Measurements from ENCODE around the gene PRKAR1B. TPM values are rescaled to one million over a fixed set of nuclear protein-coding genes. Genes with fewer than 3 reads are reported as not detected.

PRKAR1B gene
- total RNA-seq, 1 experiment from 2014 or later = 43.3 TPM

- H3K18ac ChIP-seq (ENCODE audit: insufficient read length, low read depth, low read length) = no peak overlapping the region
- H3K9me3 Mint-ChIP-seq = peaks cover 10 to 15% of the 10 kb centered on the region in 2 experiments; a peak in 4 of 5 replicates
- no peak overlapping the region for H2BK15ac ChIP-seq (ENCODE audit: low read depth, low read length)
- no peak overlapping the region for H2AK5ac ChIP-seq (ENCODE audit: insufficient read length, low read length)
- DNase-seq = peak; percentile 14
- H3K27me3 ChIP-seq (ENCODE audit: insufficient read depth, low read length) = no peaks in the 10 kb centered on the region
- no CpG with 5 or more reads among the region's 10 CpGs for WGBS (ENCODE audit: extremely low coverage, insufficient read length, low lambda C conversion rate)
- no peak overlapping the region for H3K27ac ChIP-seq (ENCODE audit: insufficient read length, low read depth, low read length)
- H3K4ac ChIP-seq (ENCODE audit: low read depth, low read length) = no peak overlapping the region
- peaks cover 21 to 34% (median 25%) of the 10 kb centered on the region in 3 experiments for H3K36me3 Mint-ChIP-seq (ENCODE audit: insufficient read depth in 1 of 3, low read depth in 3 of 3)
- H3T11ph ChIP-seq (ENCODE audit: low read length) = no peak overlapping the region
- peaks cover 2% of the 10 kb centered on the region; the same call in 1 of the 2 replicates for H3K79me2 ChIP-seq (ENCODE audit: insufficient read depth, low read length)
- no peak overlapping the region for H4K91ac ChIP-seq (ENCODE audit: insufficient read length, low read depth, low read length)
- H3K9me3 ChIP-seq (ENCODE audit: control insufficient read depth, low read depth, low read length) = no peaks in the 10 kb centered on the region
- H3K4me1 ChIP-seq (ENCODE audit: insufficient read depth, low read length) = no peaks in the 10 kb centered on the region
- peak overlapping the region in 2 of 3 experiments; percentile 2 to 34; a peak in 3 of 7 replicates for H3K27ac Mint-ChIP-seq
- H3K4me1 Mint-ChIP-seq = peaks cover 5 to 12% of the 10 kb centered on the region in 2 experiments
- H2BK5ac ChIP-seq (ENCODE audit: insufficient read length, low read length) = no peak overlapping the region
- H2BK120ac ChIP-seq (ENCODE audit: low read depth, low read length, poor library complexity, severe bottlenecking) = no peak overlapping the region
- no peak overlapping the region for H3K14ac ChIP-seq (ENCODE audit: insufficient read depth, low read length)
- H4K8ac ChIP-seq (replicated peaks; ENCODE audit: insufficient read length, low read depth, low read length) = no peak overlapping the region
- no peak overlapping the region for H2AFZ ChIP-seq (ENCODE audit: low read length)
- H3K9ac ChIP-seq (ENCODE audit: extremely low read depth, insufficient read length, low read length) = no peak overlapping the region
- no peak overlapping the region for H4K5ac ChIP-seq (ENCODE audit: insufficient read length, low read depth, low read length)
- no peak overlapping the region for H3K4me2 ChIP-seq (ENCODE audit: insufficient read depth, insufficient read length, low read length)
- no peak overlapping the region for H3K23ac ChIP-seq (ENCODE audit: insufficient read length, low read depth, low read length)
- H3K56ac ChIP-seq (ENCODE audit: insufficient read length, low read depth, low read length) = no peak overlapping the region
- H2BK12ac ChIP-seq (ENCODE audit: insufficient read length, low read depth, low read length) = no peak overlapping the region
- no peak overlapping the region for H2BK20ac ChIP-seq (ENCODE audit: low read depth, low read length, poor library complexity, severe bottlenecking)
- peaks cover 4% of the 10 kb centered on the region for H3K79me1 ChIP-seq (ENCODE audit: insufficient read depth, low read depth, low read length, poor library complexity, severe bottlenecking)
- H3K27me3 Mint-ChIP-seq (ENCODE audit: low read depth) = peaks cover 5% of the 10 kb centered on the region
- no peak overlapping the region for H3K4me3 Mint-ChIP-seq
- no peaks in the 10 kb centered on the region for H4K20me1 ChIP-seq (ENCODE audit: control insufficient read depth, insufficient read depth, insufficient read length)
- TF ChIP-seq CTCF (conservative IDR thresholded peaks at IDR 0.05) = no peak
- H3K23me2 ChIP-seq (ENCODE audit: insufficient read length, low read depth, low read length, poor library complexity, severe bottlenecking) = peaks cover 3% of the 10 kb centered on the region
Measured at GRCh38 chr7:716222-716621, 10.9 kb downstream of the PRKAR1B start.
